Measurements from ENCODE around the gene TCFL5. TPM values are rescaled to one million over a fixed set of nuclear protein-coding genes. Genes with fewer than 3 reads are reported as not detected.

Gene TCFL5
- total and polyA plus RNA-seq, 10 of the 15 experiments (the other 5 are each of a cell fraction or from before 2014, with no cell fraction given): 0.48 to 8.1 (median 3.8) TPM

- TF ChIP-seq IRF3 (IDR thresholded peaks at IDR 0.05) (no peak), ZNF274 (IDR thresholded peaks at IDR 0.05; ENCODE audit: insufficient read depth, insufficient read length) (no peak), IRF5 (IDR thresholded peaks at IDR 0.05; ENCODE audit: borderline replicate concordance) (no peak), NFYB (IDR thresholded peaks at IDR 0.05; ENCODE audit: insufficient read depth, low read depth, low read length) (no peak), MLLT1 (IDR thresholded peaks at IDR 0.05) (no peak), POLR2AphosphoS5 (IDR thresholded peaks at IDR 0.05; ENCODE audit: low read length) (no peak)
Measured at GRCh38 chr20:62876501-62876901, 14.9 kb upstream of the TCFL5 start (continued).

- no TSS peak for BruUV-seq (replicated peaks)
- Histone ChIP-seq H4K20me1 (ENCODE audit: control insufficient read depth, insufficient read depth) (no peaks in the 10 kb centered on the region), H3K9ac (ENCODE audit: control insufficient read depth, insufficient read depth, low read length) (no peak overlapping the region), H3K27me3 (replicated peaks in 1 of 2; ENCODE audit: control insufficient read depth in 2 of 2, insufficient read depth in 2 of 2, low read length in 1 of 2) (no peaks in the 10 kb centered on the region; a peak in 1 of 4 replicates), H3K9me3 (replicated peaks; ENCODE audit: control insufficient read depth, insufficient read depth, low read length) (no peaks in the 10 kb centered on the region), H3K4me1 (ENCODE audit: control insufficient read depth, insufficient read depth, low read length) (no peaks in the 10 kb centered on the region), H3K4me3 (no peak overlapping the region), H3K27ac (ENCODE audit: control insufficient read depth, insufficient read depth) (no peak overlapping the region), H3K36me3 (ENCODE audit: control insufficient read depth in 2 of 2, insufficient read depth in 2 of 2, low read length in 1 of 2) (no peaks in the 10 kb centered on the region), H3K79me2 (ENCODE audit: control insufficient read depth, insufficient read depth, low read length) (no peaks in the 10 kb centered on the region), H3K4me2 (ENCODE audit: control insufficient read depth, insufficient read depth) (no peak overlapping the region), H2AFZ (ENCODE audit: control insufficient read depth, low read depth, low read length) (no peak overlapping the region)
- WGBS (ENCODE audit: insufficient coverage, insufficient replicate concordance, low lambda C conversion rate, missing lambda C conversion rate): 72% methylated on average over 32 of the region's 34 CpGs
- FAIRE-seq (no peak), DNase-seq (ENCODE audit: low read depth, low spot score) (no peak), ATAC-seq (no peak; the same call in 1 of the 3 replicates)
- POLR2A ChIA-PET: no interaction called here
- SMC1A ChIA-PET (ENCODE audit: uncharacterized antibody, unreplicated experiment): no interaction called here
- CTCF ChIA-PET: interaction anchor here (1.1 to 1.3 kb wide), 2 partner anchors 95 to 133 kb away, joined by 4 read pairs; no protein-coding TSS in a partner anchor
- RAD21 ChIA-PET (ENCODE audit: unreplicated experiment): interaction anchor here (1.0 kb wide), 1 partner anchor 26 kb away, joined by 3 read pairs; no protein-coding TSS in a partner anchor
- intact Hi-C loops (cut with micrococcal nuclease; ENCODE audit: unreplicated experiment) (no loop called here), in situ Hi-C loops (cut with MboI) (no loop called here)
- TF ChIP-seq RELB (IDR thresholded peaks at IDR 0.05; ENCODE audit: low read depth) (no peak), MTA2 (IDR thresholded peaks at IDR 0.05; ENCODE audit: low read depth) (no peak), JUND (IDR thresholded peaks at IDR 0.05; ENCODE audit: low read depth, low read length) (no peak), ZNF384 (IDR thresholded peaks at IDR 0.05; ENCODE audit: borderline replicate concordance, low read depth, low read length) (no peak), POLR2AphosphoS2 (IDR thresholded peaks at IDR 0.05; ENCODE audit: low read depth, low read length) (no peak), USF2 (IDR thresholded peaks at IDR 0.05; ENCODE audit: borderline replicate concordance, low read depth, low read length) (no peak), TARDBP (IDR thresholded peaks at IDR 0.05; ENCODE audit: borderline replicate concordance) (no peak), DPF2 (IDR thresholded peaks at IDR 0.05) (no peak), ZBED1 (IDR thresholded peaks at IDR 0.05; ENCODE audit: borderline replicate concordance) (no peak)
Measured at GRCh38 chr20:62875419-62876361, 14.1 kb upstream of the TCFL5 start.
